Testis (tissue), 3 donors: ENCODE data around the gene FSTL4. TPM values are rescaled to one million over a fixed set of nuclear protein-coding genes. Genes with fewer than 3 reads are reported as not detected.
A peak's percentile ranks its signal among the peaks of the same experiment; 100 is the strongest.

Experiments
- DNase-seq: peaks from one replicate; pipeline ENCODE4 v3.0.0-alpha.2; 2019
- H3K27ac ChIP-seq, 2 donors: fragments of 200-600 bp; sonication (generic); one replicate each; pipeline ENCODE4 v1.5.1; 2019
- H3K27me3 ChIP-seq: fragments of 200-600 bp; sonication (generic); one replicate; pipeline ENCODE4 v1.5.1; 2019
- H3K36me3 ChIP-seq: fragments of 200-600 bp; sonication (generic); one replicate; pipeline ENCODE4 v1.5.1; 2017; ENCODE audit warnings: low read depth; ENCODE audit errors: missing control alignments
- H3K4me1 ChIP-seq: fragments of 200-600 bp; sonication (generic); one replicate; pipeline ENCODE4 v1.5.1; 2019
- H3K4me3 ChIP-seq, 2 donors: fragments of 200-600 bp; sonication (generic); one replicate each; pipeline ENCODE4 v1.5.1; 2017 to 2019
- H3K9me3 ChIP-seq: fragments of 200-600 bp; sonication (generic); one replicate; pipeline ENCODE4 v1.5.1; 2017
- CTCF ChIP-seq, 3 experiments: fragments of 450-650 bp in 2 of 3; fragments of 200-600 bp in 1 of 3; sonication (generic) in 1 of 3; IDR thresholded peaks; one replicate each; pipeline ENCODE4 v1.5.1; 2016 to 2019; ENCODE audit warnings: antibody characterized with exemption in 3 of 3, mild to moderate bottlenecking in 2 of 3, moderate library complexity in 1 of 3
- POLR2A ChIP-seq: fragments of 450-650 bp; IDR thresholded peaks from one replicate; pipeline ENCODE4 v1.6.1; 2017; ENCODE audit warnings: antibody characterized with exemption, mild to moderate bottlenecking, moderate library complexity
- WGBS, 2 donors: methylation state at CpG; one replicate each; pipeline ENCODE4 v1.1.5; 2018; 5-methylcytosine and 5-hydroxymethylcytosine counted together
- intact Hi-C: fragments of 100-400 bp; cut with DNase I; formaldehyde crosslinking; loops from one replicate; pipeline ENCODE4 v1.15.1; 2023; ENCODE audit warnings: low total_unique reads
- polyA plus RNA-seq: library from polyadenylated mRNA; stranded (reverse); fragments of 350-450 nt; fragmentation: Illumina TruSeq; extraction: RNeasy Lipid Tissue Mini Kit (QIAGEN cat#74804); gene quantifications from one replicate; pipeline ENCODE4 v1.2.3, GENCODE V29; 2014; ENCODE audit warnings: low read depth, low replicate concordance; ENCODE audit not compliant: insufficient read depth
- total RNA-seq, 2 donors: library from RNA; depleted of rRNA; stranded (reverse); fragments of >200 nt; gene quantifications; one replicate each; pipeline ENCODE4 v1.2.3, GENCODE V29; 2016

FSTL4 gene
- total and polyA plus RNA-seq, 3 donors from 2014 or later, result 7.1 to 8.6 (median 7.4) TPM

GRCh38 chr5:133381041-133381440 lies 231.3 kb downstream of the FSTL4 start:
- 64 to 81% methylated on average over 3 of the region's 3 CpGs for WGBS, 2 donors
- H3K9me3 ChIP-seq, result no peaks in the 10 kb centered on the region
- no peaks in the 10 kb centered on the region for H3K27me3 ChIP-seq
- intact Hi-C loops, result no loop called here
- H3K27ac ChIP-seq, result no peak overlapping the region
- H3K4me3 ChIP-seq, result no peak overlapping the region
- H3K4me1 ChIP-seq, result no peaks in the 10 kb centered on the region
- H3K36me3 ChIP-seq, result no peaks in the 10 kb centered on the region
- peak; percentile 11 for DNase-seq
- TF ChIP-seq CTCF (IDR thresholded peaks at IDR 0.05) (no peak), POLR2A (no peak)

- Histone ChIP-seq H3K27ac (no peak overlapping the region), H3K4me1 (no peaks in the 10 kb centered on the region), H3K9me3 (no peaks in the 10 kb centered on the region), H3K27me3 (no peaks in the 10 kb centered on the region), H3K4me3 (no peak overlapping the region), H3K36me3 (no peaks in the 10 kb centered on the region)
- 86 to 88% methylated on average over 3 of the region's 3 CpGs for WGBS, 2 donors
- intact Hi-C loops, result no loop called here
- TF ChIP-seq CTCF (IDR thresholded peaks at IDR 0.05) (no peak), POLR2A (no peak)
- no peak for DNase-seq
Observed at GRCh38 chr5:133377736-133378135, 234.6 kb downstream of the FSTL4 start.

- Histone ChIP-seq H3K4me1 (no peaks in the 10 kb centered on the region), H3K4me3 (no peak overlapping the region), H3K27ac (no peak overlapping the region), H3K36me3 (no peaks in the 10 kb centered on the region), H3K27me3 (no peaks in the 10 kb centered on the region), H3K9me3 (no peaks in the 10 kb centered on the region)
- intact Hi-C loops, result no loop called here
- 86 to 89% methylated on average over 1 of the region's 1 CpG for WGBS, 2 donors
- TF ChIP-seq CTCF (IDR thresholded peaks at IDR 0.05) (no peak), POLR2A (no peak)
- peak; percentile 0 for DNase-seq
Observed at GRCh38 chr5:133376986-133377385, 235.4 kb downstream of the FSTL4 start.

- TF ChIP-seq POLR2A, result no peak
- TF ChIP-seq CTCF (IDR thresholded peaks at IDR 0.05), result no peak
- H3K36me3 ChIP-seq, result no peaks in the 10 kb centered on the region
- no peak overlapping the region for H3K4me3 ChIP-seq
- WGBS, 2 donors, result 97 to 100% methylated on average over 5 of the region's 5 CpGs
- intact Hi-C loops, result no loop called here
- no peak overlapping the region for H3K27ac ChIP-seq
- H3K4me1 ChIP-seq, result no peaks in the 10 kb centered on the region
- no peaks in the 10 kb centered on the region for H3K27me3 ChIP-seq
- no peak for DNase-seq
- no peaks in the 10 kb centered on the region for H3K9me3 ChIP-seq
Observed at GRCh38 chr5:133373121-133373870, 239.0 kb downstream of the FSTL4 start.
